Pancreas (tissue), 10 donors: ENCODE measurements around the gene OR52E6. TPM values are rescaled to one million over a fixed set of nuclear protein-coding genes. Genes with fewer than 3 reads are reported as not detected.

Experiments used
- ATAC-seq, 4 donors: fragments of 200-7000 bp; cut with Tn5 transposase; one replicate each; pipeline versions ENCODE4 v1.8.0 to v1.9.1; 2020; ENCODE audit warnings: mild to moderate bottlenecking in 4 of 4, moderate library complexity in 4 of 4
- DNase-seq, 6 donors: peaks; one replicate each; pipeline ENCODE4 v3.0.0-alpha.2; 2020
- FAIRE-seq: peaks from 2 replicates; lab custom pipeline; 2012; peaks lifted over from hg19 to GRCh38; lab: Jason Lieb, UNC
- H3K27ac ChIP-seq, 4 donors: fragments of 200-600 bp; sonication (generic); 1 replicate in 3 of 4; 2 replicates in 1 of 4; pipeline versions ENCODE4 v1.5.0 to v1.8.0; 2020
- H3K27me3 ChIP-seq, 4 donors: fragments of 200-600 bp; one replicate each; pipeline ENCODE4 v1.8.0; 2021
- H3K36me3 ChIP-seq, 3 donors: fragments of 200-600 bp; sonication (generic) in 1 of 3; one replicate each; pipeline versions ENCODE4 v1.5.0 to v1.8.0; 2020 to 2021
- H3K4me1 ChIP-seq, 3 donors: fragments of 200-600 bp; one replicate each; pipeline ENCODE4 v1.8.0; 2021
- H3K4me3 ChIP-seq, 4 donors: fragments of 200-600 bp; sonication (generic) in 2 of 4; one replicate each; pipeline versions ENCODE4 v1.5.0 to v1.8.0; 2020 to 2021
- H3K9me3 ChIP-seq, 4 donors: fragments of 200-600 bp; one replicate each; pipeline ENCODE4 v1.8.0; 2021
- CTCF ChIP-seq, 4 donors: fragments of 200-600 bp; sonication (generic) in 3 of 4; IDR thresholded peaks; one replicate each; pipeline versions ENCODE4 v1.5.0 to v1.8.0; 2021; ENCODE audit warnings: antibody characterized with exemption in 4 of 4
- WGBS, 2 donors: extraction: QIAGEN DNeasy Blood & Tissue Kit; methylation state at CpG; one replicate each; pipeline ENCODE4 v1.1.7; 2013; 5-methylcytosine and 5-hydroxymethylcytosine counted together
- intact Hi-C, 3 donors: fragments of 100-400 bp; cut with DNase I; formaldehyde crosslinking; loops; one replicate each; pipeline versions ENCODE4 v1.11.1 to v1.14.2; 2022
- polyA plus RNA-seq, 2 donors: library from polyadenylated mRNA; stranded (reverse); fragments of 200-250 nt; gene quantifications; one replicate each; pipeline ENCODE4 v1.2.3, GENCODE V29; 2013
- total RNA-seq, 6 donors: library from RNA; stranded (reverse); fragmentation: NEBNext Ultra II Directional in 4 of 6; extraction: Animal tissue kit (Norgen Biotek cat#: 25700) in 4 of 6; gene quantifications; one replicate each; pipeline versions ENCODE4 v1.2.1 to v1.2.4, GENCODE V29; 2021 to 2023
- donor health status: healthy with polysubstance abuse.
- donor health status: DM: no; HTN: no; CAD: no; lungs with moderate emphysema.
- donor health status: DM: no; HTN: no; CAD: no.
- donor health status: control.
- donor health status: control.
- donor health status: Bipolar disorder and iron deficiency.
- donor health status: DM: yes; HTN: yes; CAD: no.
- donor health status: DM: no; HTN: no; CAD: no.
- donor health status: DM: no; HTN: no; CAD: no.
- donor health status: DM: yes; HTN: yes; CAD: no.

OR52E6 gene
- total RNA-seq, result not detected
- not detected for polyA plus RNA-seq

DNA sequence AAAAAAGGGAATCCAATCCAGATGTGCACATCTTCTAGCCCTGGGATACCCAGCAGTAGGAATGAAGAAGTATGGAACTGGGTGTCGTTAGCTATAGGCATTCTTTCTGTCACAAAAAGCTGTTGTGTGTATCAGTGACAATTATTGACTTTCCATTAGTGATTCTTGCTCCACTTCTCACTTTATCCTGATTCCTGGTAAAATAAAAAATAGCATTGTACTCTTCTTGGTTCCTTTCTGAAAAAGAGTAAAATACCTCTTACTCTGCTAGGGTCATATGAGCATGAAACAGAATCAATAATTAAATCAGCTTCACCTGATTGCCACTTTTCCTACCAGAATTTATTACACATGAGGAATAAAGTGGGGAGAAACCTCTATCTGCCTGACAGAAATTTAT is at the start of gene OR52E6:
Gene OR52E6, minus strand, starts transcription at position 101 of the 400 bp plus-strand sequence. Its CDS starts 0 bp downstream, at position 101.
- ATAC-seq (no peak), DNase-seq (no peak), FAIRE-seq (no peak)
- Histone ChIP-seq H3K36me3 (no peaks in the 10 kb centered on the region), H3K27me3 (peaks cover 0 to 8% (median 3%) of the 10 kb centered on the region in 4 donors), H3K27ac (no peak within 1 kb of the TSS), H3K9me3 (no peaks in the 10 kb centered on the region), H3K4me1 (no peaks in the 10 kb centered on the region), H3K4me3 (no peak within 1 kb of the TSS)
- intact Hi-C loops, result no loop called here
- TF ChIP-seq CTCF (IDR thresholded peaks at IDR 0.05), result no peak
- 19 to 37% methylated on average over 1 of the region's 1 CpG for WGBS, 2 donors

DNA sequence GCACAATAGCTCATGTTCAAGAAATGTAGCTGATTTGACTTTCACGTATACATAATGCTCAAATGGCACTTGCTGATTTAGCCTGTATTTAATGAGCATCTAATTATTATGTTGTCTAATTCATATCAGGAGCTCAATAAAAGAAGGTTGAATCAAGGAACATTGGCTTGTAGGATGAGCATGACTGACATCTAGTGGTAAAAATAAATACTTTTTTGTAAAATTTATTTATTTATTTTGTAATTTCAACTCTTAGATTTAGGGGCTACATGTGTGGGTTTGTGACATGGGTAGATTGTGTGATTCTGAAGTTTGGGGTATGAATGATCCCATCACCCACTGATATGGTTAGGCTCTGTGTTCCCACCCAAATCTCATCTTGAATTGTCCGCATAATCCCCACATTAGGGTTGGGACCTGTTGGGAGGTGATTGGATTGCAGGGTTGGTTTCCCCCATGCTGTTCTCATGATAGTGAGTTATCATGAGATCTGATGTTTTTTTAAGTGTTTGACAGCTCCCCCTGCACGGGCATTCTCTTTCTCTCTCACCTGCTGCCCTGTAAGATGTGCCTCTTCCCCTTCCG is 49.6 kb upstream of the OR52E6 start:
- H3K27ac ChIP-seq, result no peak overlapping the region
- H3K4me1 ChIP-seq, result no peaks in the 10 kb centered on the region
- intact Hi-C loops, result no loop called here
- H3K4me3 ChIP-seq, result no peak overlapping the region
- FAIRE-seq, result no peak
- no peaks in the 10 kb centered on the region for H3K9me3 ChIP-seq
- ATAC-seq, result no peak
- TF ChIP-seq CTCF (IDR thresholded peaks at IDR 0.05), result peak in 2 of 4 donors; percentile 14 to 32
- no peaks in the 10 kb centered on the region for H3K27me3 ChIP-seq
- WGBS, 2 donors, result 55 to 63% methylated on average over 4 of the region's 4 CpGs
- H3K36me3 ChIP-seq, result no peaks in the 10 kb centered on the region
- DNase-seq, result no peak

DNA sequence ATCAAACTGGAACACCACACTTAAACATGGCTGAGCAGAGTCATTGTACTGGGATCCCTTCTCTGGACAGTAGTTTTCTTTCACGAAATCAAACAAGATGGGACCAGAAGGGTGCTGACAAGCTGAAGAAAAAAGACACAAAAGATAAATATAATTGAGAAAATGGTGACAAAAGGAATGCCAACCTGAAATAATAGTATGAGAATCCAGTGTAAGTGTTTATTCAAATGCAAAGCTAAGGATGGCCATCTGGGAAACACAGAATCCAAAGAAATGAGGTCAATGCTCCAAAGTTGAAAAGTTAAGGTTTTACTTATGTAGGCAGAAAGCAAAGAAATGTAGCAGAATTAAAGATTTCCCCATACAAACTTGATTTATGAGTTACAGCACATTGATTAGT is 46.0 kb upstream of the OR52E6 start:
- no peak for DNase-seq
- intact Hi-C loops, result no loop called here
- FAIRE-seq, result no peak
- Histone ChIP-seq H3K9me3 (no peaks in the 10 kb centered on the region), H3K36me3 (no peaks in the 10 kb centered on the region), H3K27me3 (no peaks in the 10 kb centered on the region), H3K4me1 (no peaks in the 10 kb centered on the region), H3K27ac (no peak overlapping the region), H3K4me3 (no peak overlapping the region)
- WGBS, 2 donors, result 58 to 66% methylated on average over 1 of the region's 1 CpG
- TF ChIP-seq CTCF (IDR thresholded peaks at IDR 0.05), result no peak
- no peak for ATAC-seq

DNA sequence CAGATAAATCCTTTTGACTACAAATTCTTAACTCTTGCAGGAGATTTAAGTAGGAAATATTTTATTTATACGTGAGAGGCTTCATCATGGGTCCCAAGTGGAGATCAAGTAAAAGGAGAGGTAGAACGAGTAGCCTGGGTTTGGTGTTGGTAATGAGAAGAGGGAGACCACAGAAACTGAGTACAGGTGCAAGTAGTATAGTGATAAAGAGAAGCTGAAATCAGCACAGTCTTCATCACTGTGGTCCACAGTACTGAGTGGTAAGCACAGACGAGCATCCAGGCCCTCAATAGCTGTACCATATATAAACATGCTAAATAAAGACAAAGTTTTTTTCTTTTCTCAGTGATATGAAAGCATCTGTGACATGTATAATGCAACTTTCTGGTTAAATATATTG is 45.5 kb upstream of the OR52E6 start:
- H3K27me3 ChIP-seq, result no peaks in the 10 kb centered on the region
- intact Hi-C loops, result no loop called here
- no peaks in the 10 kb centered on the region for H3K9me3 ChIP-seq
- no peak overlapping the region for H3K4me3 ChIP-seq
- H3K27ac ChIP-seq, result no peak overlapping the region
- WGBS, 2 donors, result 45 to 56% methylated on average over 3 of the region's 3 CpGs
- DNase-seq (no peak), ATAC-seq (no peak), FAIRE-seq (no peak)
- no peaks in the 10 kb centered on the region for H3K4me1 ChIP-seq
- TF ChIP-seq CTCF (IDR thresholded peaks at IDR 0.05), result no peak
- H3K36me3 ChIP-seq, result no peaks in the 10 kb centered on the region

DNA sequence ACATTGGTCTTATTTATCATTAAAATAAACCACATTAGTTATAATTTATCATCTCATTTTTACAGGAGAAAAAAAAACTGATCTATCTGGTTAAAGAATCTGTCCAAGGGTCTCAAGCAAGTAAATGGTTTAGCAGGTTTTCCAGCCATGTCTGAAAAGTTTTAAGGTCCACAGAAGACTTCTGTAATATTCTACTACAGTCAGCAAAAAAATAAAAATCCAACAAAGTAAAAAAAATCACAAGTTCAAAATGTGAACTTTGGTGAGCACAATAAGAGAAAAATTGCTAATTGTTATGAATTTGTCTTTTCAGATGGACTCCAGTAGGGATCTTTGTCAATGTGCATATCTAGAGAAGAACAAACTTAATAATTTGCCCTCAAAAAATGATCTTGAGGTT is 40.1 kb upstream of the OR52E6 start:
- no peak for TF ChIP-seq CTCF (IDR thresholded peaks at IDR 0.05)
- intact Hi-C loops, result no loop called here
- no peaks in the 10 kb centered on the region for H3K4me1 ChIP-seq
- no peaks in the 10 kb centered on the region for H3K27me3 ChIP-seq
- ATAC-seq (no peak), FAIRE-seq (no peak), DNase-seq (no peak)
- H3K27ac ChIP-seq, result no peak overlapping the region
- no peaks in the 10 kb centered on the region for H3K36me3 ChIP-seq
- H3K9me3 ChIP-seq, result no peaks in the 10 kb centered on the region
- no peak overlapping the region for H3K4me3 ChIP-seq
